ENCODE results near the gene B3GLCT.

GRCh38 chr13:31261241-31261640 is 61.5 kb downstream of the B3GLCT start:
- no peak for TF ChIP-seq CTCF (IDR thresholded peaks at IDR 0.05; ENCODE audit: insufficient read depth, low read length)
- no peak for TF ChIP-seq GABPA (IDR thresholded peaks at IDR 0.05; ENCODE audit: low read depth)
- TF ChIP-seq, protein P1, sequence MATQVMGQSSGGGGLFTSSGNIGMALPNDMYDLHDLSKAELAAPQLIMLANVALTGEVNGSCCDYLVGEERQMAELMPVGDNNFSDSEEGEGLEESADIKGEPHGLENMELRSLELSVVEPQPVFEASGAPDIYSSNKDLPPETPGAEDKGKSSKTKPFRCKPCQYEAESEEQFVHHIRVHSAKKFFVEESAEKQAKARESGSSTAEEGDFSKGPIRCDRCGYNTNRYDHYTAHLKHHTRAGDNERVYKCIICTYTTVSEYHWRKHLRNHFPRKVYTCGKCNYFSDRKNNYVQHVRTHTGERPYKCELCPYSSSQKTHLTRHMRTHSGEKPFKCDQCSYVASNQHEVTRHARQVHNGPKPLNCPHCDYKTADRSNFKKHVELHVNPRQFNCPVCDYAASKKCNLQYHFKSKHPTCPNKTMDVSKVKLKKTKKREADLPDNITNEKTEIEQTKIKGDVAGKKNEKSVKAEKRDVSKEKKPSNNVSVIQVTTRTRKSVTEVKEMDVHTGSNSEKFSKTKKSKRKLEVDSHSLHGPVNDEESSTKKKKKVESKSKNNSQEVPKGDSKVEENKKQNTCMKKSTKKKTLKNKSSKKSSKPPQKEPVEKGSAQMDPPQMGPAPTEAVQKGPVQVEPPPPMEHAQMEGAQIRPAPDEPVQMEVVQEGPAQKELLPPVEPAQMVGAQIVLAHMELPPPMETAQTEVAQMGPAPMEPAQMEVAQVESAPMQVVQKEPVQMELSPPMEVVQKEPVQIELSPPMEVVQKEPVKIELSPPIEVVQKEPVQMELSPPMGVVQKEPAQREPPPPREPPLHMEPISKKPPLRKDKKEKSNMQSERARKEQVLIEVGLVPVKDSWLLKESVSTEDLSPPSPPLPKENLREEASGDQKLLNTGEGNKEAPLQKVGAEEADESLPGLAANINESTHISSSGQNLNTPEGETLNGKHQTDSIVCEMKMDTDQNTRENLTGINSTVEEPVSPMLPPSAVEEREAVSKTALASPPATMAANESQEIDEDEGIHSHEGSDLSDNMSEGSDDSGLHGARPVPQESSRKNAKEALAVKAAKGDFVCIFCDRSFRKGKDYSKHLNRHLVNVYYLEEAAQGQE (IDR thresholded peaks at IDR 0.05; ENCODE audit: insufficient replicate concordance, low read depth) = no peak
